Activated CD4-positive, alpha-beta T cell treated with anti-CD3 and anti-CD28 coated beads for 4 hours (primary cell): ENCODE results near the gene TXLNB.
"Not testable (repeated sequence)": the region's sequence is repeated elsewhere in the genome, so short reads cannot be mapped to it uniquely, and the experiment has no call there.

Experiments
- DNase-seq, 2 donors: peaks; one replicate each; pipeline ENCODE4 v3.0.0-alpha.2; 2020

TXLNB gene

DNA sequence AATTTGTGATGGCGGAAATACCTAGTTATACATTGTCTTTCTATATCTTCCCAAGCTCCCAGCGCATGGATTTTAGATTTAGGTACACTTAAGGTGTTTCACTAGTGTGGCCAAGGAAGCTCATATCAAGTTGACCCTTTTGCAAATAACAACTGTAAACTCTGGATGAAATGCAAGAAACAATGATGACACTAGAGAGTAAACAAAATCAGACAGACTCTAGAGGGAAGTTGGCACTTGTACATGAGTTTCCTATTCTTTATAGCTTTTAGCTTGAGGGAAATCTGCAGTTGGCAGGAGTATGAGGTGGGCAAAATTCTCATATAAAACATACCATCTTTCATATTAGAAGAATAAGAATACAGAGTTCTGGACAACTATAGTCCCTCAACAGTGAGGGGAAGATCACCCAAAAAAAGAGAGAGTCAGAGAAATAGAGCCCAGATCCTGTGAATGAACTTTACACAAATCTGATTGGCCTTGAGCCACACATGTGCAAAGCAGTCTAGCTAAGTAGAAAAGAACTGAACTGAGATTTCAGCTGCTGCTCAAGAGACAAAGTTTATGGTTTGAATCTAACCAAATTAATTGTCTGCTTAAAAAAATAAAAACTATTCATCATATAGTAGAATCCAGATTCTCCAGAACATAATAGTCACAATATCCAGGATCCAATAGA is 26.1 kb downstream of the TXLNB start:
- DNase-seq, result no peak

GRCh38 chr6:139262519-139263300 is 29.1 kb downstream of the TXLNB start:
- peak; percentile 10 to 15 for DNase-seq

DNA sequence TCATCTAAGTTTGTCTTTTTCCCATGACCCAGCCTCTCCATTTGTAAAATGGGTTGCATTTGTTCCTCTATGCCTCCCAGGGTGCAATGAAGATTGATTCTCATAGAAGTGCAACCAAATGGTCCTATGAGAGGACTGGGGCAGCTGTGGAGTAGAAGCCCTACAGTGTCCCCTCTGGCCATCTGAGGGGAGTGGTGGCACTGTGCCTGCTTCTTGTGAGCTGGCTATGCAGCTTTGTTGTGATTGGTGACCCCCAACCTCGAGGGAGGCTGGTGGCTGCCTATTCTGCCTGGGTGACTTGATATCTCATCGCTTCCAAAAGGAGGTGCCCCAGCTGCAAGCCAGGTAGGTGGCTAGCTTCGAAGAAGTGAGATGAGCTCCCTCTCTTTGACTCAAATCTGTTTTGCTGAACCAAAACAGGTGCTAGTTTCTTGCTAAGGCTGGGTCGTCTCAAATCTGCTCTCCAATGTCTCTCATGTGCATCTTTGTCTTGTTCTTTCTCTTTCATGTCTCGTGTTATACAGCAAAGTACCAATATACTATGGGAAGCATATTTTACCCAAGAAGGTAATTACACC is 33.9 kb downstream of the TXLNB start:
- no peak for DNase-seq

DNA sequence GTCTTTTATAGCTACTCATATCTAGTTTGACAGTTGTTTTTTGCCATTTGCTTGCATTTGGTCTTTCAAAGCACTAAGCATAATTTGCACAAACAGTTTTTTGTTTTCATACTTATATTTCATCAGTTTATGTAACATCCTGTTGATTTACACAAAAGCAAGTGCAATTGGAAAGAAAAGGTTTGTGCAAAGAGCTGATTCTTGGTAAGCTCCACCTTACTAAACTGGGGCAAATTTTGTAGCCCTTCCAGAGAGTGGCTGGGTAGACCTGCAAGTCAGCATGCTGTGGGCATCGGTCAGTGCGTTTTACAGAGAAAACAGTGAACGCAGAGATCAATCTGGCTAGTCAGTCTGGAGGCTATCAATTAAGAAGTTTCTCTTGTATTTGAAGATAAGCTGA is 34.5 kb downstream of the TXLNB start:
- no peak for DNase-seq

DNA sequence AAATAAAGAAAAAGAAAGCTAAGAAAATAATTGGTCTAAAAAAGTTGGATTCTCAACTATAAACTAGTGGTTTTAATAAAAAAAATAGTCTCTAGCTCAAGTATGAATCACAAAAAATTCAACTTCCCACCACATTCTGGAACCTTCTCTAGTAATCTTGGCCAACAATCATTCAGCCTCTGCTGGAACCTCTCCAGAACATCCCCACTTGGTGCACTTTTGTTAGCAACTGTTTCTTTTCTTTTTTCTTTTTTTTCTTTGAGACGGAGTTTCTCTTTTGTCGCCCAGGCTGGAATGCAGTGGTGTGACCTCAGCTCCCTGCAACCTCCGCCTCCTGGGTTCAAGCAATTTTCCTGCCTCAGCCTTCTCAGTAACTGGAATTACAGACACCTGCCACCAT is 35.7 kb downstream of the TXLNB start:
- no peak for DNase-seq

GRCh38 chr6:139254196-139254595 is 37.6 kb downstream of the TXLNB start:
- no peak for DNase-seq

DNA sequence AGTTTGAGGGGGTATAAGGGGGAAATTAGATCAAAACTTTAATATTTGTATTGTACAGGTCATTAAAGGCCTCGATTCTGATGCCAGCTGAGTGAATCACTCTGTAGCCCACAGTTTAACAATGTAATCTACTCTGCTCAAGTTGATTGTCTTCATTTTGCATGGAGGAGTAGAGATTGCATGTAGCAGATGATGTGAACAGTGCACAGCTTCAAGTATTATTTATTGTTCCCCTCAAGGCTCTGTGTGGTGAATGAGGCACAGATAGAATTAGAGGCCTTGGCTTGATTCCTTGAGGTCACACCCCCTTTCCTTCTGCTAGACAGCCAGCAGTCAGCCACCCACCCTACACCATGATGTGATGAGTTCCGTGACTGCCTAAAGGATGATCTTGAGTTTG is 38.1 kb downstream of the TXLNB start:
- no peak for DNase-seq

DNA sequence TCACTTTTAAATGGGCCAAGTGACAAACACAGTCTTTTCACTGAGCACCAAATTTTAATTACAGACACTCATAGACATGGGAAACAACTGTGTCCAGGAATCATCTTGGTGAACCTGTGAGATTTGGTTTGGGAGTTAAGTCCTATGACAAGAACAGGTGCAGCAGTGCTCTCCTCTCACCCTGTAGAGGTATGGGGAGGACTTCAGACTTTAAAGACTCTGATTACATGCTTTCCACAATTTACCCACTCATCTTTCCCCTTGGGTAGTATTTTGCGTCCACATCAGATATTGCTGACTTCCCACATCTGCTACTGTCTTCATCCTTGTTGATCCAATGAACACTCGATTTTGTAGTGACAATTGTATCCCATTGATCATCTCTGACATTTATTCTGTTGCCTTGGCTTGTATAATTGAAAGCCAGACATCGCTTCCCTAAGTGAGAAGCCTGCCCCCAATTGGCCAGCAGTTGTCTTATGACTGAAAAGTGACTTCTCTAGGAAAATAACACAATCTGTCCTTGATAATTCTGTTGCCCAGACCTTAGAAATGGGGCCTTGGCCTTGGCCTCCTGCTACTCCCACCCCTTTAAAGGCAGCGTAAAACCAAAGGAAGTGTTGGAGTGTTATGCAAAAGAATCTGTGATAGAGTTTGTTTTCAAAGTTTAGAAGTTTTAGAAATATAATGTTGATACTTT is 40.0 kb downstream of the TXLNB start:
- no peak for DNase-seq

- DNase-seq, result no peak
Observed at GRCh38 chr6:139251045-139251690, 40.6 kb downstream of the TXLNB start.

GRCh38 chr6:139250296-139251044 is 41.3 kb downstream of the TXLNB start:
- DNase-seq, result peak; percentile 44 to 57

- peak; percentile 37 to 45 for DNase-seq
Observed at GRCh38 chr6:139249395-139249794, 42.4 kb downstream of the TXLNB start.

- DNase-seq, result no peak
Observed at GRCh38 chr6:139248911-139249310, 42.9 kb downstream of the TXLNB start.

- no peak for DNase-seq
Observed at GRCh38 chr6:139247618-139248017, 44.2 kb downstream of the TXLNB start.

DNA sequence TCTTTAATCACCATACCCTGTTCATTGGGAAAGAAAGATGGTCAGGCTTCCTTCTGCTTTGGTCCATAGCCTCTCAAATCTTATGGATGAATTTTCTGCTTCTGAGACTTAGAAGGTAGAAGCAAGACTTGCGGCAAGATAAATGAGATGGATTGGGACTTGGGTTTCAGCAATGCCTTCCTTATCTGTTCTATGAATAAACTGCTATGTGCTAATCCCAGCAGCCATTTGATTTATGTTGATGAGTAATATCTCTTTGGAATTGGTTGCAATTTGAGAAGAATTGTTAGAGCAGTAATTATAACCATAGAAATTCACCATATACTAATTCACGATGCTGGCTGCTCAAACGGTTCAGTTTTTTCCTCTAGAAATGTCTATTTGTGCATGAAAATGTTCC is 48.3 kb downstream of the TXLNB start:
- DNase-seq, result no peak

- DNase-seq, result no peak
Observed at GRCh38 chr6:139242457-139243240, 49.1 kb downstream of the TXLNB start.

DNA sequence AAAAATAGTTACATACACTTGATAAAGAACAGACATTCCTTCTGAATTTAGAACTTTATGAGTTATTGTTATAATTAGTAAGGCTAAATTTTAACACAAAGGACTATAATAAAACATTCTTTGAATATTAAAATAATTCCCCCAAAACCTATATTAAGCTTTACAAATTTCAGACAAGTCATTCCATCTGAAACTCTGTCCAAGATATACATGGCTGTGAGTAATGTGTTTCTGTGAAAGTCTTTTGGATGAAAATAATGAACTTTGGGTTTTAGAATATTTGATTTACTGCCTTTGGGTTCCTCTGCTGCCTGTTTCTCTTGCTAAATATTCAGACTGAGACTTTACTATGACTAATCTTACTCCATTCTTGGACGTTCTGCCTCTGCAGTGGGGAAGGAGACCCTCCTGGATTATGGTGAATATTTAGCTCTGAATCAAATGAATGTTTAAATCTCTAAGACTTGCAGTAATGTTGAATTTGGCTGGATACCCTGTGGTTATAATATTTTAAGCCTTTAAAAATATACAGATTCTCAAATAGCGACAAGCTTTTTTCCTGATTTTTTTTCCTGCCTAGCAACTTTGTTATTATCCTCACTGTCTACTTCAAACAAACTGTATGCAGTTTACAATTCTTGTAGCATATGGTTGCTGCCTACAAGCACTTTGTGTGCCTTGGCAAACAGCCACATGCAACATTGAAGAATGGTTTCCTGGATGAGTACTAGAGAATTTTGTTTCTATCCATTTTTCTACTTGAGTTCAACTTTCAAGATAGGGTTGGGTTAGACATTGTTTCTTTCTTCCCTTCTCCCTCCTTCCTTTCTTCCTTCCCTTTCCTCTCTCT is 51.4 kb downstream of the TXLNB start:
- no peak for DNase-seq

GRCh38 chr6:139239064-139239463 is 52.7 kb downstream of the TXLNB start:
- DNase-seq, result no peak

- no peak for DNase-seq
Observed at GRCh38 chr6:139236105-139236504, 55.7 kb downstream of the TXLNB start.

GRCh38 chr6:139235661-139236060 is 56.1 kb downstream of the TXLNB start:
- no peak for DNase-seq

GRCh38 chr6:139234193-139234592 is 57.6 kb downstream of the TXLNB start:
- DNase-seq, result not testable (repeated sequence)
